Measurements from ENCODE around the gene GRB7.

The GRB7 gene

GRCh38 chr17:39775031-39775430 lies 37.3 kb downstream of the GRB7 start:
- no peak for DNase-seq

DNA sequence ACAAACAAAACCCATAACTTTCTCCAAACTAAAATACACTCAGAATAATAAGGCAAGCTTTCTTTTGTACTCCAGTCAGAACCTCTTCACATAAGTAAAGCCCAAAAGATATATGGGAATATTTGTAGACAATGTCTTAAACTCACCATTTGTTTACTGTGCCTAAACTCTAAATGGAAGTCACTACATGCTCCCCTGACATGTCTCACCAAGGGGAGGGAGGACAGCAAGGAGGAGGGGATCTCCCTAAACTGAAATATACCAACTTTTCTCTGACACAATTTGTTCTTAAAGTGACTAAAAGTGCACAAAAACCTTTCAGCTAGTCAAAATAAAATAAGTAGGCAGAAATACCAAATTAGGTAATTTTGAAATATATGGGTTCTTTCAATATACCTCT lies 38.5 kb downstream of the GRB7 start:
- no peak for DNase-seq

- no peak for DNase-seq
Measured at GRCh38 chr17:39777534-39778365, 40.0 kb downstream of the GRB7 start.

GRCh38 chr17:39781031-39781860 lies 43.5 kb downstream of the GRB7 start:
- no peak for DNase-seq

GRCh38 chr17:39781861-39782213 lies 44.1 kb downstream of the GRB7 start:
- DNase-seq = no peak

- no peak for DNase-seq
Measured at GRCh38 chr17:39782481-39782880, 44.7 kb downstream of the GRB7 start.

- no peak for DNase-seq
Measured at GRCh38 chr17:39782980-39783379, 45.2 kb downstream of the GRB7 start.

DNA sequence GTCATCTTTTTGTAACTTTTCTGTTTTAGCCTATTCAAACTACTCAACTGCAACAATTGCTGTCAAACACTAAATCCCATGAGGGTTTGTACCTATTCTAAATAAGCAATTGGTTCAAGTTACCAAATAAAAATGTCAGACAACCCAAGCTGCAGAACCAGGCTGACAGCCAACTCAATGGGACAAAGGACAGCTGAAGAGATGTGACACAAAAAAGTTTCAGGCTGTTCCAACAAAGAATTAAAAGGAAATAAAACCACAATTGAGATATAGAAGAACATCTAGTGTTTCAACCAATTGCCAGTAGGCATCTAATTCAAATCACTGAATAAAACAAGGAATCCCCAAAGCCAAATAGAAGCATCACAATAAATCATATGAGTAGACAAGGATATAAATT lies 49.3 kb downstream of the GRB7 start:
- no peak for DNase-seq

GRCh38 chr17:39787743-39788484 lies 50.2 kb downstream of the GRB7 start:
- DNase-seq = no peak

GRCh38 chr17:39791111-39791992 lies 53.6 kb downstream of the GRB7 start:
- DNase-seq = no peak

DNA sequence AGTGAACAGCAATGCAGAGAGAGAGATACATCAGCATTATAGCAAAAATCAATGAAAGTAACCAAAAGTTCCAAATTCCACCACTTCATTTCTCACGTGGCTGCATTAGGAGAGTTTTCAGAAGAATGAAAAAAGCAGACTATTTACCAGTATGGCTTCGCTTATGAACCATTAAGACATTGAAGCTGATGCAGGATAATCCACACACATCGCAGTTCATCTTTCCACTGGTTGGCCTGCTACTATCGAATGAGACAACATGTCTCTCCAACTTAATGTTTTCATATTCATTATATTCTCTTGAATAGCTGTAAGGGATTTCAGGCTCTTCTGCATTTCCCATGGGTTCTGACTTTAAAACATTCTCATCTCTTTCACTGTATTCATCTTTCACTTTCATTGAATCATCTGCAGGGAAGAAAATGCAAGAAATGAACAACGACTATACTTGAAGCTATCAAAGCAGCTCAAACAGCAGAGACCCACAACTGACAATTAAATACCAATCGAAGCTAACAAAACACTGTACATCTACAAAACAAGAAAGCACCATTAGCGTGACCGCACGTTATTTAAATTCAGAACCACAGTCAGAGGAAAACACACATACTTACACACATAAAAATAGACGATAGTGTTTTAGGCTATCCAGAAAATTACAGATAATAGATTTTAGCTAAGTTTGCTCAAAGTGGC lies 54.9 kb downstream of the GRB7 start:
- no peak for DNase-seq

- no peak for DNase-seq
Measured at GRCh38 chr17:39793301-39793872, 55.6 kb downstream of the GRB7 start.

DNA sequence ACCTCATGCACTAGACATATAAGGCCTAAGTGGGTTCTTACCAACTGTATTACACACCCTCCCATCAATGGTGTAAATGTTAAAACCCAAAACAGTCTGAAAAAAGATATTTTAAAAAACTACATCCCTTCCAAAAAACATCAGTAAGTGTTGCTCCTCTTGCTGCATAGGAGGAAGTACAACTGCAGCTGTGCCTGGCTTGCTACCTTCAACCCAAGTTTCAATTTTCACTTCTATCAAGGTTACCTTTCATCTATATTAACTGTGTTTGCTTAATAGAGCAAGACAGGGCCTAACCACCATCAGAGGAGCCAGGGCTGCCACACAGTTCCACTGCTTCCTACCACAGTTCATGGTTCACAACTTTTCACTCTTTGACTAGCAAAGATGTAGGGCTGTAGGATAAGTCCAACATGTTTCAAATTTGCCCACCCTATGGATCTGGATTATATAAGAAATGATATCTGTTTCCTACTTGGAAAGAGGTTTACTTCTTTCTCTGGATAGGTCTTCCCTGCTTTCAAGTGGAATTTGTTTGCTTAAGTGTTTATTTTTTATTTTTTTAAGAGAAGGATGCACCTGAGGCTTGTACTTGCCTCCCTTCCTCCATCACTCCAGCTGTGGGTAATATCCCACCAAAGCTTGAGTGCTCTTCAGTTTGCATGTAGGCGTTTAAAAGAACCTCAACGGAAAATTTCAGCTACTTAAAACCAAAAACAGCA lies 56.7 kb downstream of the GRB7 start:
- no peak for DNase-seq

All from NCI-H526 treated with DMSO at 0.1 percent for 48 hours (cell line).